GM19240 (cell line): Measurements from ENCODE around the gene SMIM5.
"Not testable (repeated sequence)": the region's sequence is repeated elsewhere in the genome, so short reads cannot be mapped to it uniquely, and the experiment has no call there.

Source experiments
- DNase-seq: peaks from one replicate; pipeline ENCODE4 v3.0.0; 2011; ENCODE audit warnings: low spot score; ENCODE audit not compliant: insufficient read length

SMIM5 gene

DNA sequence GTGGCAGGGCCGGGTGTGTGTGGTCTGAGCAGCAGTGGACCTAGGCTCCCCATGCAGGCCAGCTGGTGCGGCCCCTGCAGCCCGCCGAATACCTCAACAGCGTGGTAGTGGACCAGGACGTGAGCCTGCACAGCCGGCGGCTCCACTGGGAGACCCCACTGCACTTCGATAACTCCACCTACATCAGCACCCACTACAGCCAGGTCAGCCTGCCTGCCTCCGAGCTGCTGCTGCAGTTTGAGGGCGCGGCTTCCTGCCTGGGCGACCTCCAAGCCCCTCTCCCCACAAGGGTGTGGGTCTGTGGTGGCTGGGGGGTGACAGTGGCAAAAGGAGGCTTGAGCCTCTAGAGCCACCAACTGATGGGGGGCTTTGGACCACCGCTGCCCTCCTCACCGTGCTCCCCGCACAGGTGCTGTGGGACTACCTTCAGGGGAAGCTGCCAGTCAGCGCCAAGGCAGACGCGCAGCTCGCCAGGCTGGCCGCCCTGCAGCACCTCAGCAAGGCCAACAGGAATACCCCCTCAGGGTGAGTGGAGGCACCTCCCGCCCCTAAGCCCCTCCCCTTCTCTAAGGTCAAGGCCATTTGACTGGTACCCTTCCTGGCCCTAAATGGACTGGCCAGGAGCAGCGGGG, 8.4 kb upstream of the SMIM5 start:
- no peak for DNase-seq

DNA sequence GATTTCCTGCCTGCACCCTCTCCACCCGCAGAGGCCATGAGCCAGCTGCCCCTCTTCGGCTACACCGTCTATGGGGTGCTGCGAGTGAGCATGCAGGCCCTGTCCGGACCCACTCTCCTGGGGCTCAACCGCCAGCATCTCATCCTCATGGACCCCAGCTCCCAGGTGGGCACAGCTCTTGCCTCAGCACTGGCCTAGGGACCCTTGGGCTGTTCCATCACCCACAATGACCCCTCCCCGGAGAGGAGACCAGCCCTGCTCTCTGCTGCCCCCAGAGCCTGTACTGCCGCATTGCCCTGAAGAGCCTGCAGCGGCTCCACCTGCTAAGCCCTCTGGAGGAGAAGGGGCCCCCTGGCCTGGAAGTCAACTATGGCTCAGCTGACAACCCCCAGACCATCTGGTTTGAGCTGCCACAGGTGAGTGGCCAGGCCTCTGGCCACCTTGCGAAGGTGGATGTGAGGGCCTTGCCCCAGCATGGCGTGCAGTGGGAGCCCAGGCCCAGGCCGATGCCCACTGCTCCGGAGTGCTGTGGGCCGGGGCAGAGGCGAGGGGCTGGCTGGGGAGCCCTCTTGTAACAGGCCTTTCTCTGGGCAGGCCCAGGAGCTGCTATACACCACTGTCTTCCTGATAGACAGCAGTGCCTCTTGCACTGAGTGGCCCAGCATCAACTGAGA, 7.3 kb upstream of the SMIM5 start:
- peak; percentile 40 for DNase-seq

- no peak for DNase-seq
Measured at GRCh38 chr17:75626496-75627038, 6.7 kb upstream of the SMIM5 start.

DNA sequence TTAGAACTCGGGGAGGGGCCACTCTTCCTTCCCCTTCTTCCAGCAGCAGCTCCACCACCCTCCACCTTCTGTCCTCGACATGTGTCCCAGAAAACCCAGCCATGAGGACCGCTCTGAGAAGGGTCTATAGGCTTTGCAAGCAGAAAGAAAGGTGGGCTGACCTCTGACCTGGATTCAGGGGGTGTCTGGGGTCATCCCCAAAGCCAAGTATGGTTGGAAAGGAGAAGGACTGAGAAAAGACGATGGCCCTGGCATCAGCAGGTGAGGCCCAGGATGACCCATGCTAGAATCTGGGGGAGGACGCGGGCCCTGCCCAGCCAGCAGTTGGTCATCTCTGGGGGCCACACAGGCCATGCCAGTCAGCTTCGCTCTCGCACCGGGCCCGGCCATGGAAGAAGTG, 6.1 kb upstream of the SMIM5 start:
- no peak for DNase-seq

DNA sequence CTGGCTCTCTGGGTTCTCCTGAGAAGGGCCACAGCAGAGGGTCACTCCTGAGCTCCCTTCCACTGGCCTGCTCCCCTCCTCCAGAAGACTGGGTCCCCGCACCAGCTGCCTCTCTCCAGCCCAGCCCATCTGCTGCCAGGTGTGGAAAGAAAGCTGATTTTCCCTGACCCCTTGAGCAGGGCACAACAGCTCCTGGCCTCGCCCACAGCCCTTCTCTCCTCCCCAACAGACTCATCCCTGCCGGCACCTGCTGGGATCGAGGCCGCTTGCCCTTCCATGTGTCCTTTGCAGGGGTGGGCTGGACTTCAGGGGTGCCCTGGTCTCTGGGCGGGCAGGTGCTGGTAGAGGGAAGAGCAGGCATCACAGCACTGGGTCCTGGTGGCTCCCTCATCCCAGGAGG, 4.8 kb upstream of the SMIM5 start:
- no peak for DNase-seq

DNA sequence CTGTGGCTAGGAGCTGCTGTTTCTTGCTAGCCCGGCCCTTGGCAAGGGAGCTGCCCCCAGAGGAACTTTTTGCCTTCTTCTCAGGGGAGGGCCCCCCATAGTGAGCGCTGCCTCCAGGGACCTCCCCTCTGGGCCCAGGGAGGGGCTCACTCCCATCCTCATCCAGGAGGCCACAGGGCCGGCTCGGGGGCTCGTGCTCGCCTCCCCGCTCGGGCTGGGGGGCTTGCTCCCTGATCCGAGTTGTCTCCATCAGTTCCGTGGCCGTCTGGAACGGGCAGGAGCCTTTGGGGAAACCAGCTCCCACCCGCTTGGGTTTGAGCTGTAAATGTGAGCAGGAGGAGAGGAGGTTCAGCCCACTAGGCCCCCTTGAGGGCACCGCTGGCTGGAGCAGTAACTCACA, 4.1 kb upstream of the SMIM5 start:
- DNase-seq: no peak

GRCh38 chr17:75630071-75630917, 2.9 kb upstream of the SMIM5 start:
- no peak for DNase-seq

- DNase-seq: no peak
Measured at GRCh38 chr17:75631353-75631752, 1.9 kb upstream of the SMIM5 start.

DNA sequence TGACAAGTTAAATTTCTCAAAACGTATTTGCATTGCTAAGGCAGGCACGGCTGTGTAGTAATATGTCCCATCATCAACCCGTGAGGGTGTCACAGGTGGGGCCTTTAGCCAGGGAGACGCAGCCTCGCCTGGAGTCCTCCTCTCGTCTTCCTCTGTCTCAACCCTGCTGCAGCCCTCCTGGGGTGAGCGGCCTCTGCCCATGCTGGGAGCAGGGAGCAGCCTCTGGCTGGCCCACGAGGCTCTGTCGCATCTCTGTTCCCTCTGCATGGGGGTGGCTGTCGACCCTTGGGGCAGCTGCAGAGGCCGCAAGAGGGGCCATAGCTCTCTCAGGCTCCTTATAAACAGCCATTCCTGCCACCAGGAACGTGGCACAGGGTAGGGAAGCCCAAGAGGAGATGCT, 806 bp upstream of the SMIM5 start:
- no peak for DNase-seq

DNA sequence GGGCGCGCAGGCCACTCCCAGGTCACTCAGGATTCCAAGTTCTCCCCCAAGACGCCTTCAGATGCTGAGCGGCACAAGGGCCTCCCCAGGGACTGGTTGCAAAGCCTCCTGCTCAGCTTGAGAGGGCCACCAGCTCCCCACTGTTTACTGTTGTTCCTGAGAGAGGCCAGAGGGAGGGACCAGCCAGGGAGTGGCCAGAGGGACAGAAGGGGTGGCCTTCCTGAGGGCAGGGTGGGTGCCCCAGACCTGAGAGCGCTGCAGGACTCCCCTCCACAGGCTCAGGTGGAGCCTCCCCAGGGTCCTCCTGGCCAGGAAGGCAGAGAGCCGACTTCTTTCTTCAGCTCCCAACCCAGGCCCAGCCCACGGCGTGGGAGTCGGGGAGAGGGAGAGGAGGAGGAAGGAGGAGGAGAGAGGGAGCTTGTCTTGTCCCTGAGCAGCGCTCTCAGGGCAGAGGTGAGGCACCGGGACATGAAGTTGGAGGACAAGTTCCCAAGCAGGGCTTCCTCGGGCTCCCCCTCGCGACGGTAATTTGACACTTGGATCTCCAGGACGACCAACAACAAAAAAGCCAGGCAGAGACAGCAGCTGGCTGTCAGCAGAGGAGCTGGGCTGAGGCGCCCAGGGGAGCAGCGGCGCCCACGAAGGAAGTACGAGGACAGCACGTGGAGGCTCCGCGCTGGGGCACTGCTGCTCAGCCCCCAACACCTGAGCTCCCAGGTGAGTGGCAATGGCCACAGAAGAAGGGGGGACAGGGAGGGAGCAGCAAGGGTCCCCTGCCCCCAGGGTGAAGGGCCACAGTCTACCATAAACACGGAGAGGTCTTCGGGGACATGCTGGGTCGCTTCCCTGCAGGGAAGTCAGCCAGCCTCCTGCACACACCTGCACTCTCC, 497 bp downstream of the SMIM5 start:
- peak; percentile 74 for DNase-seq

- no peak for DNase-seq
Measured at GRCh38 chr17:75634376-75634740, 1.1 kb downstream of the SMIM5 start.

DNA sequence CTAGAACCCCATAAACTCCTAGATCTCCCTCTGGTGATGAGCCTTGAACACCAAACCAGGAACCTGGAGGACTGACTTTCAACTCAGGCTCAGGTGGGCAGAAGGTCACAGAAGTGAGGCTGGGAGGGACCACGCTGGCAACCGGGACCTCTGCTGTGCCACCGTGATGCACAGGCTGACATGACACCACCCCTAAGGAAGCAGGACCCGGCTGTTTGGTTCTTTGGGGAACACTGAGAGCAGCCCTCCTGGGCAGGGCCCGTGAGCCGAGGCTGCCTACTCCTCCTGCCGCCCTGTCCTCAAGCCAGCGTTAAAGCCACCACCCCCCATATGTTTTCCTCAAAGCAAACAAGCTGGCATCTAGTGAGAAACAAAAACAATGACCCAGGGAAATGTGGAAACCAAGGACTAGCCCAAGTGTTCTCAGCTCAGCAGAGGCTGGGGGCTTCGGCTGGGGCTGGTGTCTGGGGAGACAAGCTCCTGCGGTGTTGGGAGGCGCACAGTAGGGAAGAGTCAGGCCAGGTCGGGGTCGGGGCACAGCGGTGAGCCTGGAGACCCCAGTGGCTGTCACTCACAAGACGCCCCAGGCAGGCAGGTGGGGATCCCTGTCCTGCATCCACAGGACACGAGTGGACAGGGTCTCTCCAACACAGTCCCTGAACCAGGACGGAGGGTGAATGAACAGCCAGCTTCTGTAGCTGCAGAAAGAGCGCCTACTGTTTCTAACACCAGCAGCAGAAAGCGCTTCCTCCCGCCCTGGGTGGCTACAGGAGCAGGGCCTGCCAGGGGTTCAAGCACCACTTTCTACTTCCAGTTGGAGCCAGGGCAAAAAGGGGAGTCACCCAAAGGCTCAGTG, 1.7 kb downstream of the SMIM5 start:
- no peak for DNase-seq

DNA sequence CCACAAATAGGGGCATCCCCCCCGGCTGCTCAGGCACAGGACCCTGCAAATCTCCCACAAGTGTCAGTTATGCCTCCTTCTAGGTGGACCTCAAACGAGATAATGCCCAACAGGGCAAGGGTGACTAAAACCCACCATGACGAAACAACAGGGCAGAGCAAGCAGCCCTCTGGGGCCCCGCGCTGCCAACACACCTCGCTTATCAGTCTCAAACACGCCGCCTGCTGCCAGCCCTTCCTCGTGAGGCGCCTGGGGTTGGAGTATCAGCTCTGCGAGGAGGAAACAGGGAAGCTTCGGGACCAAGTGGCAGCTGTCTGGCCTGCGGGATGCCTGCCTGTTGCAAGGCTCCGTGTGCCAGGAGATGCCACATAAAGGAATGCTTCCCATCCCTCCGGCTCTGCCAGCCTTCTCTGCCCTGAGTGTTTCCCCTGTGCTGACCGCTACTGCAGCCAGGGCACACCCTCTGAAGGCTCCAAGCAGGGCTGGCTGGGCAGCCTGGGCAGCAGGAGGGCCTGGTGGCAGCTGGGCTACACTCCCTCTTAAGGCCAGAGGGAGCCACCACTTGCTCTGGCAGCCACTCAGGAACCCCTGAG, 2.5 kb downstream of the SMIM5 start:
- no peak for DNase-seq

DNA sequence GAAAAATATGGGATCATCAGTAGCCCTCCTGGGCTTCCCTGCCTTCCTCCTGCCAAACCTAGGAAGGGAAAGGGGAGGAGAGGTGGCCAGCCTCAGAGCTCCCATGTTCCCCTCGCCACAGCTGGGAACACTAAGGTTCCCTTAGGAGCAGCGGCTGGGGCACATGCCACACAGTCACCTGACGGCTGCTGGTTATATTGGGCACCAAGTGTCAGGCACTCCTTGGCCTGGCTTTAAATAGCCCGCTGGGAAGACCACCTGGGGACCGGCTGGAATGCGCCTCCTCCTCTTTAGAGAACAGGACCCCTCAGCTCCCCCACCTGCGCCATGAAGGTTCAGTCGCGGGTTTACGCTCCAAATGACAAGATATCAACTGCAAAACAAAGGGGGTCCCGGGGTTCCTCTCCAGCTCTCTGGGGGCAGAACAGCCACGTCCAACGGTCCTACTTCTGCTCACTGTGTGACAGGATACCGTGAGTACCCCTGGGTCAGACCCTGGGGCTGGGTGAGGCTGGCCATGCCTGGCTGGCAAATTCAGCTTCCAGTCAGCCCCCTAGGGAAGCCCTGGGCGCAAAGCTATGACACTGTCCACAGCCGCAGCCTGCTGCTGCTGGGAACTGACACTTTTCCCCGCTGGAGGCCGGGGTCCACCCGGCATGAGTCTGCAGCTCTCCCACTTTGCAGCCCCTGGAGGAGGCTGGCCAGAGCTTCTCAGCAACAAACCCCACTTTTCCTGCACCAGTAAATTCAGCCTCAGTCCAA, 3.3 kb downstream of the SMIM5 start:
- DNase-seq: no peak

DNA sequence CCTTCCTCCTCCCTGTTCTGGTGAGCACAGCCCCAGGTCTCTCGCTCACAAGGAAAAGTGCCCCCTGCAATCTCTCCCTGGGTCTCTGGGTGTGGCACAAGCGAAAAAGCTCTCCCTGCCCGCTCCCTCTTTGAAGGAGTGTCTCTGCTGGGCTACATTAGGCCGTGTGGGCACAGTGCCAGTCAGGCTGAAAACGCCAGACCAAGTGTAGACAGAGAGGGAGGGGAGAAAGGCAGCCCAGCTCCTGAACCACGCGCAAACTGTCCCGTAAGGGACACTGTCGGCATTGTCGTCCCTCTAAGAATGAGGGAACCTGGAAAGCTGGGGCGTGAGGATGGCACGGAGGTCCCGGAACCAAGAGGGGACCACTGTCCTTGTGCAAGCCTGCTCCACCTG, 3.9 kb downstream of the SMIM5 start:
- no peak for DNase-seq

DNA sequence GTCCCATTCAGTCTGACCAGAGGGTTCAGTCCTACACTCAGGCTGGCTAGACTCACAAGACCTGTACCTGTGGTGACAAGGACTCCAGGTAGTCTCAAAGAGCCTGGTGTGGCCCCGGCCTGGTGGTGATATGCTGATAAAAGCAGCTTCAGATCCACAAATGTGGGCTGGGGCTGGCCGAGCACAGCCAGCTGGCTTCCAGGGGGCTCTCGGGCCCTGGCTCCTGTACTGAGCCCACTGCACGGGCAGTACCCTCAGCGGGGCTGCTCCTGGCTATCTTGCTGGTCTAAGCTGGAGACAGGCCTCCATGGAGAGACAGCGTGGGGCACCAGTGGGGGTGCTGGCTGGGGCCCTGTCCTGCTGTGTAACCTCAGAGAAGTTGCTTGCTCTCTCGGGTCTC, 4.3 kb downstream of the SMIM5 start:
- DNase-seq: no peak

DNA sequence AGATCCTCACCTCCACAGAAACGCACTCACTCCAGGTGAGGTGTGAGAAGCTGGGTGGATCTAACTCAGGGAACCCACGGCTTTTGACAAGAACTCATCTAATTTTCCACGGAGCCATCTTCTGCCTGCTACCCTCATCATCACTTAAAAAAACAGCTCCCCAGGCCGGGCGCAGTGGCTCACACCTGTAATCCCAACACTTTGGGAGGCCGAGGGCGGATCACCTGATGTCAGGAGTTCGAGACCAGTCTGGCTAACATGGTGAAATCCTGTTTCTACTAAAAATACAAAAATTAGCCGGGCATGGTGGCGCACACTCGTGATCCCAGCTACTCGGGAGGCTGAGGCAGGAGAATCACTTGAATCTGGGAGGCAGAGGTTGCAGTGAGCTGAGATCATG, 4.8 kb downstream of the SMIM5 start:
- not testable (repeated sequence) for DNase-seq

DNA sequence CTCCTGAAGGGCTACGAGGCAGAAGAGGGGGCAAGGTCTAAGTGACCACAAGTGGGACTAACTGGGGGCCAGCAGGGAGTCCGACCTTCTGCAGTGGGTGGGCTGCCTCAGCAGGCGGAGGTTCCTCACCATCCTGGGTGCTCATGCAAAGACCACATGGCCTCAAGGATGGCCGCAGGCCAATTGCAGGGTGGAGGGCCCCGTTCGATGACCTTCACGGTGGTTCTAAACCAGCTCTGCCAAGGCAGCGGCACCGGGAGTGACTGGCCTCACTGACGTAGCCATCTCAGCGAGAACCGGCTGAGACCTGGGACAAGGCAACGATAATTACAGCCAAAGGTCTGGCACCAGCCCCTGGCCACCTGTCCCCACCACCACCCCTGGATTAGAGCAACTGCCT, 5.7 kb downstream of the SMIM5 start:
- no peak for DNase-seq

GRCh38 chr17:75639327-75639726, 6.1 kb downstream of the SMIM5 start:
- no peak for DNase-seq
